K562 (cell line): ENCODE data around the gene MEGF11. TPM values are rescaled to one million over a fixed set of nuclear protein-coding genes. Genes with fewer than 3 reads are reported as not detected.

Source experiments
- PYGO2 ChIP-seq: fragments of 450-650 bp; IDR thresholded peaks from 2 replicates; pipeline ENCODE4 v1.6.1; 2016; ENCODE audit warnings: mild to moderate bottlenecking, missing genetic modification characterization, moderate library complexity, missing compliant biosample characterization
- polyA plus RNA-seq, 8 experiments: library from polyadenylated mRNA; depleted of rRNA in 4 of 8; stranded (reverse) in 5 of 8; unstranded in 3 of 8; fragments of >200 nt; fragmentation: Nextera tagmentation in 2 of 8; fragmentation: Illumina TruSeq in 1 of 8; extraction: Ambion mirVana in 2 of 8; extraction: Trizol in 1 of 8; gene quantifications; 2 replicates each; pipeline versions ENCODE4 v1.2.1 to v1.2.3, GENCODE V29; 2011 to 2014; ENCODE audit warnings: inconsistent platforms in 1 of 8, missing spikeins in 1 of 8
- total RNA-seq, 7 experiments: library from RNA; depleted of rRNA in 6 of 7; stranded (reverse); fragments of >200 nt in 6 of 7; fragmentation: Illumina TruSeq in 2 of 7; extraction: Trizol in 2 of 7; gene quantifications; 2 replicates each; pipeline versions ENCODE4 v1.2.1 to v1.2.3, GENCODE V29; 2011 to 2021; ENCODE audit warnings: low replicate concordance in 1 of 7
- TF ChIP-seq, protein P1 (sequence below), 2 experiments: fragments of 450-650 bp in 1 of 2; sonication (generic) in 1 of 2; formaldehyde crosslinking in 1 of 2; IDR thresholded peaks; 2 replicates each; pipeline versions ENCODE4 v1.7.1 to v1.9.0; 2016 to 2022; ENCODE audit warnings: inconsistent platforms in 1 of 2, mild to moderate bottlenecking in 1 of 2, missing genetic modification reagents in 1 of 2

The MEGF11 gene
- total and polyA plus RNA-seq, 9 of the 15 experiments (the other 6 are each of a cell fraction or from before 2014, with no cell fraction given): 0.06 to 0.23 (median 0.20) TPM; not detected in 6

DNA sequence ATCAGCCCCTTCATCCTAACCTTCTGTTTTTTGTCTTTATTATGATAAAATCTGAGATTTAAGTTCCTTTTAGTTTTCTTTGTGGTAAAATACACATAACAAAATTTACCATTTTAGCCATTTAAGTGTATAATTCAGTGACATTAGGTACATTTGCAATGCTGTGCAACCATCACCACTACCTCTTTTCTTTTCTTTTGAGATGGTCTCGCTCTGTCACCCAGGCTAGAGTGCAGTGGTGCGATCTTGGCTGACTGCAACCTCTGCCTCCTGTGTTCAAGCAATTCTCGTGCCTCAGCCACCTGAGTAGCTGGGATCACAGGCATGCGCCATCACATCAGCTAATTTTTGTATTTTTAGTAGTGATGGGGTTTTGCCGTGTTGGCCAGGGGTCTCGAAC is 390.4 kb downstream of the MEGF11 start (continued):
- TF ChIP-seq, protein P1, sequence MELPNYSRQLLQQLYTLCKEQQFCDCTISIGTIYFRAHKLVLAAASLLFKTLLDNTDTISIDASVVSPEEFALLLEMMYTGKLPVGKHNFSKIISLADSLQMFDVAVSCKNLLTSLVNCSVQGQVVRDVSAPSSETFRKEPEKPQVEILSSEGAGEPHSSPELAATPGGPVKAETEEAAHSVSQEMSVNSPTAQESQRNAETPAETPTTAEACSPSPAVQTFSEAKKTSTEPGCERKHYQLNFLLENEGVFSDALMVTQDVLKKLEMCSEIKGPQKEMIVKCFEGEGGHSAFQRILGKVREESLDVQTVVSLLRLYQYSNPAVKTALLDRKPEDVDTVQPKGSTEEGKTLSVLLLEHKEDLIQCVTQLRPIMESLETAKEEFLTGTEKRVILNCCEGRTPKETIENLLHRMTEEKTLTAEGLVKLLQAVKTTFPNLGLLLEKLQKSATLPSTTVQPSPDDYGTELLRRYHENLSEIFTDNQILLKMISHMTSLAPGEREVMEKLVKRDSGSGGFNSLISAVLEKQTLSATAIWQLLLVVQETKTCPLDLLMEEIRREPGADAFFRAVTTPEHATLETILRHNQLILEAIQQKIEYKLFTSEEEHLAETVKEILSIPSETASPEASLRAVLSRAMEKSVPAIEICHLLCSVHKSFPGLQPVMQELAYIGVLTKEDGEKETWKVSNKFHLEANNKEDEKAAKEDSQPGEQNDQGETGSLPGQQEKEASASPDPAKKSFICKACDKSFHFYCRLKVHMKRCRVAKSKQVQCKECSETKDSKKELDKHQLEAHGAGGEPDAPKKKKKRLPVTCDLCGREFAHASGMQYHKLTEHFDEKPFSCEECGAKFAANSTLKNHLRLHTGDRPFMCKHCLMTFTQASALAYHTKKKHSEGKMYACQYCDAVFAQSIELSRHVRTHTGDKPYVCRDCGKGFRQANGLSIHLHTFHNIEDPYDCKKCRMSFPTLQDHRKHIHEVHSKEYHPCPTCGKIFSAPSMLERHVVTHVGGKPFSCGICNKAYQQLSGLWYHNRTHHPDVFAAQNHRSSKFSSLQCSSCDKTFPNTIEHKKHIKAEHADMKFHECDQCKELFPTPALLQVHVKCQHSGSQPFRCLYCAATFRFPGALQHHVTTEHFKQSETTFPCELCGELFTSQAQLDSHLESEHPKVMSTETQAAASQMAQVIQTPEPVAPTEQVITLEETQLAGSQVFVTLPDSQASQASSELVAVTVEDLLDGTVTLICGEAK (IDR thresholded peaks at IDR 0.05): no peak
- TF ChIP-seq, protein P1 (CRISPR knock-in tag; IDR thresholded peaks at IDR 0.05): no peak
- TF ChIP-seq PYGO2: no peak
- TF ChIP-seq, all 486 proteins: peak for 2
